Smooth muscle cell (in vitro differentiated cells): ENCODE measurements around the gene ABCB1. TPM values are rescaled to one million over a fixed set of nuclear protein-coding genes. Genes with fewer than 3 reads are reported as not detected.

Experiments used
- DNase-seq: peaks from one replicate; lab custom pipeline; 2025; ENCODE audit not compliant: unreplicated experiment; lab: John Stamatoyannopoulos, UW
- H2AFZ ChIP-seq: fragments of 200-600 bp; sonication (generic); 2 replicates; pipeline ENCODE4 v1.6.0; 2016; ENCODE audit warnings: antibody characterized with exemption, low read depth, mild to moderate bottlenecking
- H3F3A ChIP-seq: fragments of 200-600 bp; sonication (generic); 2 replicates; pipeline ENCODE4 v1.6.0; 2017; ENCODE audit warnings: antibody characterized with exemption, low read depth
- H3K27ac ChIP-seq: fragments of 200-600 bp; sonication (generic); 2 replicates; pipeline ENCODE4 v1.5.1; 2016; ENCODE audit warnings: low read depth, mild to moderate bottlenecking
- H3K27me3 ChIP-seq: fragments of 200-600 bp; sonication (generic); 2 replicates; pipeline ENCODE4 v1.6.1; 2016; ENCODE audit warnings: low read depth, mild to moderate bottlenecking
- H3K36me3 ChIP-seq: fragments of 200-600 bp; sonication (generic); 2 replicates; pipeline ENCODE4 v1.5.1; 2016; ENCODE audit warnings: low read depth
- H3K4me1 ChIP-seq: fragments of 200-600 bp; sonication (generic); 2 replicates; pipeline ENCODE4 v1.5.1; 2016; ENCODE audit warnings: low read depth
- H3K4me2 ChIP-seq: fragments of 200-600 bp; sonication (generic); 2 replicates; pipeline ENCODE4 v1.6.0; 2016; ENCODE audit warnings: mild to moderate bottlenecking
- H3K4me3 ChIP-seq: fragments of 200-600 bp; sonication (generic); 2 replicates; pipeline ENCODE4 v1.5.1; 2016; ENCODE audit warnings: mild to moderate bottlenecking
- H3K79me2 ChIP-seq: fragments of 200-600 bp; sonication (generic); 2 replicates; pipeline ENCODE4 v1.6.0; 2016; ENCODE audit warnings: low read depth, mild to moderate bottlenecking
- H3K9ac ChIP-seq: fragments of 200-600 bp; sonication (generic); 2 replicates; pipeline ENCODE4 v1.6.0; 2016; ENCODE audit warnings: low read depth
- H3K9me3 ChIP-seq: fragments of 200-600 bp; sonication (generic); replicated peaks from 2 replicates; pipeline ENCODE4 v1.5.1; 2016; ENCODE audit warnings: low read depth
- H4K20me1 ChIP-seq: fragments of 200-600 bp; sonication (generic); 2 replicates; pipeline ENCODE4 v1.6.0; 2016; ENCODE audit warnings: low read depth
- WGBS: methylation state at CpG from one replicate; pipeline ENCODE4 v1.1.7; 2016; ENCODE audit warnings: low lambda C conversion rate; 5-methylcytosine and 5-hydroxymethylcytosine counted together
- polyA plus RNA-seq: library from polyadenylated mRNA; unstranded; fragments of >200 nt; fragmentation: Nextera tagmentation; extraction: Ambion mirVana; gene quantifications from 2 replicates; pipeline ENCODE4 v1.2.1, GENCODE V29; 2016
- total RNA-seq: library from RNA; depleted of rRNA; stranded (reverse); fragments of >200 nt; gene quantifications from 2 replicates; pipeline ENCODE4 v1.2.3, GENCODE V29; 2014
- TF ChIP-seq, protein P1 (sequence below): fragments of 200-600 bp; sonication (generic); IDR thresholded peaks from 2 replicates; pipeline ENCODE4 v1.5.1; 2017; ENCODE audit warnings: borderline replicate concordance, mild to moderate bottlenecking, antibody characterized with exemption; ENCODE audit not compliant: insufficient read depth, poor library complexity, severe bottlenecking

ABCB1 gene
- total and polyA plus RNA-seq, 2 experiments from 2014 or later: 1.4 to 10.0 TPM

DNA sequence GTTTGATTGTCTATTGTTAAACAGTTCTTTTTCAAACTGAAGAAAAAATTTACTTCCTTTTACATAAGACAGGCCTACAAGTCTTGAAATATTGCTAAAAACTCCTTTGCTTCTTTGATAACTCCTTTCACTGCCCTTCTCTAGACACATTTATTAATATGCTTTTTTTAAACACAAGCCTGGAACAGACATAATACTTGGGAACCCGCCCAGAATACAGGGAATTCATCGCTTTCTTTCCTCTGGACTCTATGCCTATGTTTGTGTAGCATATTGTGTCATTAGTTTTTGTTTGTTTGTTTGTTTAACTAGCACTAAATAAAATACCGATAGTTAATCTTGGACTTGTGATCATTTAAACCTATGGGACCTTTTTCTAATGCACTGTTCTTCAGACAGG is 82.8 kb downstream of the ABCB1 start:
- Histone ChIP-seq H3K79me2 (no peaks in the 10 kb centered on the region), H3K36me3 (no peaks in the 10 kb centered on the region), H2AFZ (no peak overlapping the region), H3K27me3 (no peaks in the 10 kb centered on the region), H3K9me3 (no peaks in the 10 kb centered on the region), H3K4me3 (no peak overlapping the region), H3K27ac (no peak overlapping the region), H3F3A (no peaks in the 10 kb centered on the region), H3K9ac (no peak overlapping the region), H3K4me1 (no peaks in the 10 kb centered on the region), H4K20me1 (no peaks in the 10 kb centered on the region), H3K4me2 (no peak overlapping the region)
- no peak for DNase-seq
- 93% methylated on average over 3 of the region's 3 CpGs for WGBS
- TF ChIP-seq, protein P1, sequence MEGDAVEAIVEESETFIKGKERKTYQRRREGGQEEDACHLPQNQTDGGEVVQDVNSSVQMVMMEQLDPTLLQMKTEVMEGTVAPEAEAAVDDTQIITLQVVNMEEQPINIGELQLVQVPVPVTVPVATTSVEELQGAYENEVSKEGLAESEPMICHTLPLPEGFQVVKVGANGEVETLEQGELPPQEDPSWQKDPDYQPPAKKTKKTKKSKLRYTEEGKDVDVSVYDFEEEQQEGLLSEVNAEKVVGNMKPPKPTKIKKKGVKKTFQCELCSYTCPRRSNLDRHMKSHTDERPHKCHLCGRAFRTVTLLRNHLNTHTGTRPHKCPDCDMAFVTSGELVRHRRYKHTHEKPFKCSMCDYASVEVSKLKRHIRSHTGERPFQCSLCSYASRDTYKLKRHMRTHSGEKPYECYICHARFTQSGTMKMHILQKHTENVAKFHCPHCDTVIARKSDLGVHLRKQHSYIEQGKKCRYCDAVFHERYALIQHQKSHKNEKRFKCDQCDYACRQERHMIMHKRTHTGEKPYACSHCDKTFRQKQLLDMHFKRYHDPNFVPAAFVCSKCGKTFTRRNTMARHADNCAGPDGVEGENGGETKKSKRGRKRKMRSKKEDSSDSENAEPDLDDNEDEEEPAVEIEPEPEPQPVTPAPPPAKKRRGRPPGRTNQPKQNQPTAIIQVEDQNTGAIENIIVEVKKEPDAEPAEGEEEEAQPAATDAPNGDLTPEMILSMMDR: no peak

DNA sequence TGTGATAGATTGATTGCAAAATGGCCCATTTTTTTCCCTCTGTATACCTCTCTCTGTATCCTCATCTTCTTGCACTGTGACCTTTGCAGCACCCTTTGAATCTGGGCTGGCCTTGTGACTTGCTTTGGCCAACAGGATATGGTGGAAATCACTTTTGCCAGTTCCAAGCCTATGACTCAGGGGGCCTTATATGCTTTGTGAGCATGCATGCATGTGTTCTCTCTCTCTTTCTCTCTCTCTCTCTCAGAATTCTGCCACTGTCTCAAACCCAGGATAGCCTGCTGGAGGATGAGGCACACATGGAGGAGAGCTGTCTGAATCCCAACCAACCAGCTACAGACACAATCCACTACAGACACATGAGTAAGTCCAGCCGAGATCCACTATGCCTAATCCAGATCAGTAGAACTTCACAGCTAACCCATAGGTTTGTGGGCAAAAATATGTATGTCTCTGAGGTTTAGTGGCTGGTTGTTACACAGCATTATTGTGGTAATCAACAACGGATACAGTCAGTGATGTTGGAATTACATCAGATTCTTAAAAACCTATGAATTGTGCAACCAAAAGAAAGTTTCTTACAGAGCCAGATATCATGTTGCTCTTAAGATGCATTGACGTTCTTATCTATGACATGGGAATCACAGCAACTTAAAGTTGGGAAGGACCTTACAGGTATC is 83.4 kb downstream of the ABCB1 start:
- Histone ChIP-seq H3K36me3 (no peaks in the 10 kb centered on the region), H3K4me1 (no peaks in the 10 kb centered on the region), H3K79me2 (no peaks in the 10 kb centered on the region), H3K4me3 (no peak overlapping the region), H3K27ac (no peak overlapping the region), H3K9ac (no peak overlapping the region), H3K27me3 (no peaks in the 10 kb centered on the region), H4K20me1 (no peaks in the 10 kb centered on the region), H3F3A (no peaks in the 10 kb centered on the region), H3K9me3 (no peaks in the 10 kb centered on the region), H3K4me2 (no peak overlapping the region), H2AFZ (no peak overlapping the region)
- WGBS: 49% methylated on average over 3 of the region's 3 CpGs
- DNase-seq: no peak
- TF ChIP-seq, protein P1: no peak

DNA sequence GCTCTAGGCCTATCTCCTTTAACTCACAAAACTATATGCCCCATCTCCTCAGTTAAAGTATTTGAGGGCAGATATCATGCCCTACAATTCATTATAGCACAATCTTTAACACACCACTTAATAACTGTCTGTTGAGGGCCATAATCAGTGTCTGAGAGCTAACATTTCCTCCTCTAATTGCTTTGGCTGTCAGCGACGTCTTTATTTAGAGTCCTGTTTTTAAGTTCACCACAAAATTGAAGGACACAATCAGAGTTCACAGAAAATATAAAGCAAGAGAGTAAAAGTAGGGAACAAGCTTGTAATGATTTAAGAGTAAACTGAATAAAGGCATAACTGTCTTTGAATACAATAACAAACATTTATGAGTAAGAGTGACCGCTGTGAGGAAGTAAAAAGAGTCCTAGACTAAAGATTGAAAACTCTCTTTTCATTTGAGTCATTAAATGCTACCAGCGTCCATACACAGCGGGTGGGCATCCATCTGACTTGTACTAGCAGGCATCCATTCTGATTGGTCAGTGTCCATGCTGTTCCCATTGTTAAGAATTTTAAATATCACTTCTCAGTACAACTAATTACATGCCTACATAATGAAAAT is 86.8 kb downstream of the ABCB1 start:
- H3K27me3 ChIP-seq: no peaks in the 10 kb centered on the region

More for the DNA sequence above, 86.8 kb downstream of the ABCB1 start:
- TF ChIP-seq, protein P1: no peak
- Histone ChIP-seq H3K9ac (no peak overlapping the region), H4K20me1 (no peaks in the 10 kb centered on the region), H3K36me3 (no peaks in the 10 kb centered on the region), H3K4me3 (no peak overlapping the region), H3F3A (no peaks in the 10 kb centered on the region), H3K4me1 (no peaks in the 10 kb centered on the region), H3K27ac (no peak overlapping the region), H3K9me3 (no peaks in the 10 kb centered on the region), H2AFZ (no peak overlapping the region), H3K79me2 (no peaks in the 10 kb centered on the region), H3K4me2 (no peak overlapping the region)
- 79% methylated on average over 5 of the region's 5 CpGs for WGBS
- DNase-seq: no peak
